Measurements from ENCODE around the gene MICAL2. TPM values are rescaled to one million over a fixed set of nuclear protein-coding genes. Genes with fewer than 3 reads are reported as not detected.
A peak's percentile ranks its signal among the peaks of the same experiment; 100 is the strongest.

Gene MICAL2
- polyA plus RNA-seq, 4 donors, result 15.9 to 41.1 (median 25.6) TPM

GRCh38 chr11:12217879-12218278, 107.5 kb downstream of the MICAL2 start:
- H3K4me1 ChIP-seq (ENCODE audit: control insufficient read depth in 3 of 3, insufficient read depth in 2 of 3, low read depth in 1 of 3, low read length in 2 of 3), result peaks cover 2 to 62% (median 2%) of the 10 kb centered on the region in 3 donors
- 90 to 96% (median 91%) methylated on average over 4 of the region's 4 CpGs for WGBS, 3 donors
- no peaks in the 10 kb centered on the region for H3K9me3 ChIP-seq (ENCODE audit: control insufficient read depth in 2 of 2, insufficient read depth in 1 of 2, low read depth in 1 of 2, low read length in 1 of 2)
- no peak overlapping the region for H3K4me3 ChIP-seq (ENCODE audit: low read depth in 1 of 3, low read length in 3 of 3)
- H3K27me3 ChIP-seq (ENCODE audit: control insufficient read depth in 3 of 3, insufficient read depth in 3 of 3, low read length in 3 of 3), result no peaks in the 10 kb centered on the region
- DNase-seq, result no peak
- no peak overlapping the region for H3K27ac ChIP-seq (ENCODE audit: low read depth in 1 of 3, low read length in 2 of 3)
- peaks cover 0 to 61% (median 27%) of the 10 kb centered on the region in 3 donors for H3K36me3 ChIP-seq (ENCODE audit: control insufficient read depth in 3 of 3, insufficient read depth in 2 of 3, low read depth in 1 of 3, low read length in 3 of 3)
- no peak for FAIRE-seq

- no peak for FAIRE-seq
- 23 to 67% (median 45%) methylated on average over 4 of the region's 4 CpGs for WGBS, 3 donors
- H3K9me3 ChIP-seq (ENCODE audit: control insufficient read depth in 2 of 2, insufficient read depth in 1 of 2, low read depth in 1 of 2, low read length in 1 of 2), result no peaks in the 10 kb centered on the region
- no peaks in the 10 kb centered on the region for H3K27me3 ChIP-seq (ENCODE audit: control insufficient read depth in 3 of 3, insufficient read depth in 3 of 3, low read length in 3 of 3)
- no peak overlapping the region for H3K4me3 ChIP-seq (ENCODE audit: low read depth in 1 of 3, low read length in 3 of 3)
- H3K27ac ChIP-seq (ENCODE audit: low read depth in 1 of 3, low read length in 2 of 3), result peak overlapping the region in 1 of 3 donors; percentile 23
- H3K4me1 ChIP-seq (ENCODE audit: control insufficient read depth in 3 of 3, insufficient read depth in 2 of 3, low read depth in 1 of 3, low read length in 2 of 3), result peaks cover 2 to 72% (median 7%) of the 10 kb centered on the region in 3 donors
- peak; percentile 48 to 79 for DNase-seq
- peaks cover 0 to 57% (median 26%) of the 10 kb centered on the region in 3 donors for H3K36me3 ChIP-seq (ENCODE audit: control insufficient read depth in 3 of 3, insufficient read depth in 2 of 3, low read depth in 1 of 3, low read length in 3 of 3)
Observed at GRCh38 chr11:12218909-12219308, 108.5 kb downstream of the MICAL2 start.

GRCh38 chr11:12219757-12220156, 109.4 kb downstream of the MICAL2 start:
- Histone ChIP-seq H3K4me3 (ENCODE audit: low read depth in 1 of 3, low read length in 3 of 3) (no peak overlapping the region), H3K36me3 (ENCODE audit: control insufficient read depth in 3 of 3, insufficient read depth in 2 of 3, low read depth in 1 of 3, low read length in 3 of 3) (peaks cover 0 to 64% (median 18%) of the 10 kb centered on the region in 3 donors), H3K4me1 (ENCODE audit: control insufficient read depth in 3 of 3, insufficient read depth in 2 of 3, low read depth in 1 of 3, low read length in 2 of 3) (peaks cover 2 to 79% (median 7%) of the 10 kb centered on the region in 3 donors), H3K27me3 (ENCODE audit: control insufficient read depth in 3 of 3, insufficient read depth in 3 of 3, low read length in 3 of 3) (no peaks in the 10 kb centered on the region), H3K27ac (ENCODE audit: low read depth in 1 of 3, low read length in 2 of 3) (no peak overlapping the region), H3K9me3 (ENCODE audit: control insufficient read depth in 2 of 2, insufficient read depth in 1 of 2, low read depth in 1 of 2, low read length in 1 of 2) (no peaks in the 10 kb centered on the region)
- DNase-seq (no peak), FAIRE-seq (no peak)
- 62 to 73% (median 65%) methylated on average over 6 of the region's 6 CpGs for WGBS, 3 donors

- FAIRE-seq (no peak), DNase-seq (no peak)
- Histone ChIP-seq H3K27ac (ENCODE audit: low read depth in 1 of 3, low read length in 2 of 3) (no peak overlapping the region), H3K4me3 (ENCODE audit: low read depth in 1 of 3, low read length in 3 of 3) (no peak overlapping the region), H3K27me3 (ENCODE audit: control insufficient read depth in 3 of 3, insufficient read depth in 3 of 3, low read length in 3 of 3) (no peaks in the 10 kb centered on the region), H3K4me1 (ENCODE audit: control insufficient read depth in 3 of 3, insufficient read depth in 2 of 3, low read depth in 1 of 3, low read length in 2 of 3) (peaks cover 2 to 73% (median 7%) of the 10 kb centered on the region in 3 donors), H3K9me3 (ENCODE audit: control insufficient read depth in 2 of 2, insufficient read depth in 1 of 2, low read depth in 1 of 2, low read length in 1 of 2) (no peaks in the 10 kb centered on the region), H3K36me3 (ENCODE audit: control insufficient read depth in 3 of 3, insufficient read depth in 2 of 3, low read depth in 1 of 3, low read length in 3 of 3) (peaks cover 0 to 68% (median 13%) of the 10 kb centered on the region in 3 donors)
- WGBS, 3 donors, result 74 to 83% (median 82%) methylated on average over 11 of the region's 11 CpGs
Observed at GRCh38 chr11:12220305-12220704, 109.9 kb downstream of the MICAL2 start.

- Histone ChIP-seq H3K27ac (ENCODE audit: low read depth in 1 of 3, low read length in 2 of 3) (no peak overlapping the region), H3K36me3 (ENCODE audit: control insufficient read depth in 3 of 3, insufficient read depth in 2 of 3, low read depth in 1 of 3, low read length in 3 of 3) (peaks cover 0 to 74% (median 12%) of the 10 kb centered on the region in 3 donors), H3K27me3 (ENCODE audit: control insufficient read depth in 3 of 3, insufficient read depth in 3 of 3, low read length in 3 of 3) (no peaks in the 10 kb centered on the region), H3K4me1 (ENCODE audit: control insufficient read depth in 3 of 3, insufficient read depth in 2 of 3, low read depth in 1 of 3, low read length in 2 of 3) (peaks cover 2 to 65% (median 7%) of the 10 kb centered on the region in 3 donors), H3K9me3 (ENCODE audit: control insufficient read depth in 2 of 2, insufficient read depth in 1 of 2, low read depth in 1 of 2, low read length in 1 of 2) (no peaks in the 10 kb centered on the region), H3K4me3 (ENCODE audit: low read depth in 1 of 3, low read length in 3 of 3) (no peak overlapping the region)
- WGBS, 3 donors, result 92 to 94% (median 93%) methylated on average over 6 of the region's 6 CpGs
- FAIRE-seq (no peak), DNase-seq (no peak)
Observed at GRCh38 chr11:12221051-12221535, 110.7 kb downstream of the MICAL2 start.

- Histone ChIP-seq H3K27ac (ENCODE audit: low read depth in 1 of 3, low read length in 2 of 3) (no peak overlapping the region), H3K36me3 (ENCODE audit: control insufficient read depth in 3 of 3, insufficient read depth in 2 of 3, low read depth in 1 of 3, low read length in 3 of 3) (peaks cover 0 to 67% (median 9%) of the 10 kb centered on the region in 3 donors), H3K4me1 (ENCODE audit: control insufficient read depth in 3 of 3, insufficient read depth in 2 of 3, low read depth in 1 of 3, low read length in 2 of 3) (peaks cover 2 to 54% (median 7%) of the 10 kb centered on the region in 3 donors), H3K4me3 (ENCODE audit: low read depth in 1 of 3, low read length in 3 of 3) (no peak overlapping the region), H3K9me3 (ENCODE audit: control insufficient read depth in 2 of 2, insufficient read depth in 1 of 2, low read depth in 1 of 2, low read length in 1 of 2) (no peaks in the 10 kb centered on the region), H3K27me3 (ENCODE audit: control insufficient read depth in 3 of 3, insufficient read depth in 3 of 3, low read length in 3 of 3) (no peaks in the 10 kb centered on the region)
- peak in 1 of 2 donors; percentile 81 for DNase-seq
- WGBS, 3 donors, result 54 to 67% (median 57%) methylated on average over 17 of the region's 17 CpGs
- no peak for FAIRE-seq
Observed at GRCh38 chr11:12222055-12222792, 111.8 kb downstream of the MICAL2 start.

GRCh38 chr11:12223771-12224536, 113.6 kb downstream of the MICAL2 start:
- H3K27me3 ChIP-seq (ENCODE audit: control insufficient read depth in 3 of 3, insufficient read depth in 3 of 3, low read length in 3 of 3), result no peaks in the 10 kb centered on the region
- no peak overlapping the region for H3K4me3 ChIP-seq (ENCODE audit: low read depth in 1 of 3, low read length in 3 of 3)
- no peak for FAIRE-seq
- peaks cover 0 to 39% (median 7%) of the 10 kb centered on the region in 3 donors for H3K4me1 ChIP-seq (ENCODE audit: control insufficient read depth in 3 of 3, insufficient read depth in 2 of 3, low read depth in 1 of 3, low read length in 2 of 3)
- H3K27ac ChIP-seq (ENCODE audit: low read depth in 1 of 3, low read length in 2 of 3), result peak overlapping the region in 2 of 3 donors; percentile 48 to 71
- WGBS, 3 donors, result 21 to 51% (median 36%) methylated on average over 7 of the region's 7 CpGs
- DNase-seq, result peak; percentile 45 to 87
- peaks cover 0 to 61% (median 8%) of the 10 kb centered on the region in 3 donors for H3K36me3 ChIP-seq (ENCODE audit: control insufficient read depth in 3 of 3, insufficient read depth in 2 of 3, low read depth in 1 of 3, low read length in 3 of 3)
- H3K9me3 ChIP-seq (ENCODE audit: control insufficient read depth in 2 of 2, insufficient read depth in 1 of 2, low read depth in 1 of 2, low read length in 1 of 2), result no peaks in the 10 kb centered on the region

- FAIRE-seq, result no peak
Observed at GRCh38 chr11:12224537-12224893, 114.1 kb downstream of the MICAL2 start.

More at GRCh38 chr11:12224537-12224893, 114.1 kb downstream of the MICAL2 start:
- DNase-seq, result peak in 1 of 2 donors; percentile 59
- 55 to 76% (median 62%) methylated on average over 9 to 12 of the region's 12 CpGs for WGBS, 3 donors
- Histone ChIP-seq H3K4me1 (ENCODE audit: control insufficient read depth in 3 of 3, insufficient read depth in 2 of 3, low read depth in 1 of 3, low read length in 2 of 3) (peaks cover 0 to 39% (median 7%) of the 10 kb centered on the region in 3 donors), H3K27ac (ENCODE audit: low read depth in 1 of 3, low read length in 2 of 3) (peak overlapping the region in 2 of 3 donors; percentile 48 to 71), H3K27me3 (ENCODE audit: control insufficient read depth in 3 of 3, insufficient read depth in 3 of 3, low read length in 3 of 3) (no peaks in the 10 kb centered on the region), H3K4me3 (ENCODE audit: low read depth in 1 of 3, low read length in 3 of 3) (no peak overlapping the region), H3K9me3 (ENCODE audit: control insufficient read depth in 2 of 2, insufficient read depth in 1 of 2, low read depth in 1 of 2, low read length in 1 of 2) (no peaks in the 10 kb centered on the region), H3K36me3 (ENCODE audit: control insufficient read depth in 3 of 3, insufficient read depth in 2 of 3, low read depth in 1 of 3, low read length in 3 of 3) (peaks cover 0 to 67% (median 8%) of the 10 kb centered on the region in 3 donors)
